H1 (cell line): ENCODE results near the gene CACNB4.

Experiments
- CEBPB ChIP-seq: IDR thresholded peaks from 2 replicates; pipeline ENCODE4 v1.6.1; 2012; ENCODE audit warnings: low read depth, low read length
- EP300 ChIP-seq, 2 experiments: IDR thresholded peaks; 1 replicate in 1 of 2; 2 replicates in 1 of 2; pipeline ENCODE4 v1.6.1; 2011 to 2012; ENCODE audit warnings: low read depth in 2 of 2, low read length in 2 of 2, mild to moderate bottlenecking in 2 of 2, borderline replicate concordance in 1 of 2, inconsistent platforms in 1 of 2, moderate library complexity in 1 of 2
- KDM1A ChIP-seq: fragments of 200-600, 300-600 bp; sonication (generic); IDR thresholded peaks from 2 replicates; pipeline ENCODE4 v1.7.1; 2016; ENCODE audit warnings: mild to moderate bottlenecking, low read length, borderline replicate concordance
- POLR2A ChIP-seq, 2 experiments: IDR thresholded peaks; 1 replicate in 1 of 2; 2 replicates in 1 of 2; pipeline ENCODE4 v1.6.1; 2011; ENCODE audit warnings: low read depth in 2 of 2, low read length in 2 of 2, mild to moderate bottlenecking in 2 of 2; ENCODE audit errors: control extremely low read depth in 1 of 2
- POLR2AphosphoS5 ChIP-seq: IDR thresholded peaks from 2 replicates; pipeline ENCODE4 v1.6.1; 2011; ENCODE audit warnings: low read depth, low read length
- RFX5 ChIP-seq: IDR thresholded peaks from 2 replicates; pipeline ENCODE4 v1.6.1; 2011; ENCODE audit warnings: low read depth, low read length, improper control_type of control experiment, borderline replicate concordance
- TF ChIP-seq, protein P1 (sequence below), 3 experiments: IDR thresholded peaks; 1 replicate in 2 of 3; 2 replicates in 1 of 3; pipeline versions ENCODE4 v1.5.1 to v1.6.1; 2011; ENCODE audit warnings: low read length in 3 of 3, mild to moderate bottlenecking in 3 of 3, inconsistent platforms in 2 of 3, low read depth in 1 of 3, moderate library complexity in 1 of 3; ENCODE audit not compliant: insufficient read depth in 1 of 3; ENCODE audit errors: control extremely low read depth in 1 of 3

DNA sequence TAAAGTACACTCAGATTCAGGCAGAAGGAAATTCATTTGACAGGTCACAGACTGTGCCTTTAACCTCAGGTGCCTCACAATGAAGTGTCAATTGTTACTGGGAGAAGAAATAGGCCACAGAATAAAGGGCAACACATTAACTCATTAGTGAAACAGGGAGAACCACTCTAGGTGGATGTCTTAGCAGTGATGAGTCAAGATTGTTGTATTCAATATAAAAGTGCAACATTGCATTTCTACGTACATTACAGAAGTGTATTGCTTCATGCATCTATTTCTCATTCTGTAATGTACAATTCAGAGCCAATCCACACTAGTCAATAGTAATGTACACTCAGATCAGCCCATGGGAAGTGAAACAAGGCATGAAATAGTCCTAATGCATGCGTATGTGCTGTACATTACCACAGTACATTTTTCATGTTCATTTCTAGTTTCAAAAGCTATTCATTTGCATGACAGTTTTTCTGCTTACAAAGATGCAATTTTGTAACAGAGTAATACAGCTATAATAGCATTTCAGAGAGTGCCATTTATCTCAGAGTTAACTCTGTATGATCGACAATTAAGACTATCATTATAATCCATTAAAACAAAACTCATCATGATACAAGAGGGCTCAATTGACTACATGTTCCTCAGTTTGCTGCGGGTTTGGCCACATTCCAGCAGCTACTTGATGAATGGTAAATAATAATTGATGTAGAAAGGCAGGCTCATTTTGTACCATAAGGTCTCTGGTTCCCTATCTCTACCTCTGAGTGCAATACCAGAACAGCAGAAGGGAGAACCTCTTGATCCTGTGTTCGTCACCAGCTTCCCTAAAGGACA is 258.4 kb downstream of the CACNB4 start:
- TF ChIP-seq RFX5: no peak
- TF ChIP-seq POLR2AphosphoS5: no peak
- TF ChIP-seq POLR2A (IDR thresholded peaks at IDR 0.05; ENCODE audit: control extremely low read depth in 1 of 2, low read depth in 2 of 2, low read length in 2 of 2): no peak
- TF ChIP-seq EP300 (IDR thresholded peaks at IDR 0.05; ENCODE audit: borderline replicate concordance in 1 of 2, low read depth in 2 of 2, low read length in 2 of 2): no peak
- TF ChIP-seq, protein P1, sequence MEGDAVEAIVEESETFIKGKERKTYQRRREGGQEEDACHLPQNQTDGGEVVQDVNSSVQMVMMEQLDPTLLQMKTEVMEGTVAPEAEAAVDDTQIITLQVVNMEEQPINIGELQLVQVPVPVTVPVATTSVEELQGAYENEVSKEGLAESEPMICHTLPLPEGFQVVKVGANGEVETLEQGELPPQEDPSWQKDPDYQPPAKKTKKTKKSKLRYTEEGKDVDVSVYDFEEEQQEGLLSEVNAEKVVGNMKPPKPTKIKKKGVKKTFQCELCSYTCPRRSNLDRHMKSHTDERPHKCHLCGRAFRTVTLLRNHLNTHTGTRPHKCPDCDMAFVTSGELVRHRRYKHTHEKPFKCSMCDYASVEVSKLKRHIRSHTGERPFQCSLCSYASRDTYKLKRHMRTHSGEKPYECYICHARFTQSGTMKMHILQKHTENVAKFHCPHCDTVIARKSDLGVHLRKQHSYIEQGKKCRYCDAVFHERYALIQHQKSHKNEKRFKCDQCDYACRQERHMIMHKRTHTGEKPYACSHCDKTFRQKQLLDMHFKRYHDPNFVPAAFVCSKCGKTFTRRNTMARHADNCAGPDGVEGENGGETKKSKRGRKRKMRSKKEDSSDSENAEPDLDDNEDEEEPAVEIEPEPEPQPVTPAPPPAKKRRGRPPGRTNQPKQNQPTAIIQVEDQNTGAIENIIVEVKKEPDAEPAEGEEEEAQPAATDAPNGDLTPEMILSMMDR (IDR thresholded peaks at IDR 0.05; ENCODE audit: control extremely low read depth in 1 of 3, insufficient read depth in 1 of 3, low read depth in 1 of 3, low read length in 3 of 3): no peak
- no peak for TF ChIP-seq KDM1A
- no peak for TF ChIP-seq CEBPB
